IMR-90 (cell line): ENCODE measurements around the gene ZNF41. TPM values are rescaled to one million over a fixed set of nuclear protein-coding genes. Genes with fewer than 3 reads are reported as not detected.

Source experiments
- ATAC-seq: fragments of 200-7000 bp; cut with Tn5 transposase; 2 replicates; pipeline ENCODE4 v1.9.1; 2020; ENCODE audit warnings: low read depth, mild to moderate bottlenecking, moderate library complexity
- BruUV-seq: library from RNA; stranded (reverse); fragments of 400-500 nt; replicated peaks from 2 replicates; lab custom pipeline; 2021; lab: Mats Ljungman, UMichigan
- CTCF ChIA-PET: fragments of 300-600 bp; formaldehyde crosslinking; extraction: SDS; loops from one replicate; lab custom pipeline; 2021; ENCODE audit warnings: antibody characterized with exemption; lab: Yijun Ruan, JAX
- POLR2A ChIA-PET: fragments of 300-600 bp; sonication (Branson Sonifier 250); formaldehyde crosslinking; loops from one replicate; lab custom pipeline; 2022; ENCODE audit warnings: antibody characterized with exemption; ENCODE audit not compliant: unreplicated experiment; lab: Charles Lee
- DNase-seq: peaks from one replicate; pipeline ENCODE4 v3.0.0; 2013
- H2AFZ ChIP-seq: replicated peaks from 2 replicates; pipeline ENCODE3; 2013; ENCODE audit warnings: low read length, mild to moderate bottlenecking; ENCODE audit not compliant: poor library complexity
- H2AK5ac ChIP-seq: 2 replicates; pipeline ENCODE4 v1.6.1; 2013; ENCODE audit warnings: low read depth, low read length, inconsistent platforms
- H2AK9ac ChIP-seq: replicated peaks from 2 replicates; pipeline ENCODE3; 2013; ENCODE audit warnings: mild to moderate bottlenecking, low read depth, low read length, moderate library complexity; ENCODE audit not compliant: poor library complexity
- H2BK120ac ChIP-seq: 2 replicates; pipeline ENCODE4 v1.6.1; 2013; ENCODE audit warnings: low read depth, low read length, inconsistent platforms
- H2BK15ac ChIP-seq: 3 replicates; pipeline ENCODE4 v1.6.1; 2013; ENCODE audit warnings: low read depth, low read length, inconsistent platforms
- H2BK20ac ChIP-seq: 2 replicates; pipeline ENCODE4 v1.6.1; 2013; ENCODE audit warnings: low read depth, mild to moderate bottlenecking, inconsistent platforms, low read length, moderate library complexity
- H2BK5ac ChIP-seq: 2 replicates; pipeline ENCODE4 v1.6.1; 2013; ENCODE audit warnings: mild to moderate bottlenecking, low read depth, low read length, inconsistent platforms; ENCODE audit not compliant: poor library complexity, severe bottlenecking
- H3K14ac ChIP-seq: replicated peaks from 2 replicates; pipeline ENCODE4 v1.6.1; 2013; ENCODE audit warnings: low read depth, low read length, inconsistent platforms
- H3K18ac ChIP-seq: 2 replicates; pipeline ENCODE4 v1.6.1; 2013; ENCODE audit warnings: low read depth, low read length, control low read depth
- H3K23ac ChIP-seq: 2 replicates; pipeline ENCODE4 v1.6.1; 2013; ENCODE audit warnings: low read depth, low read length, inconsistent platforms
- H3K27ac ChIP-seq: 2 replicates; pipeline ENCODE4 v1.5.1; 2013; ENCODE audit warnings: mild to moderate bottlenecking, control low read depth, low read length; ENCODE audit not compliant: insufficient read depth
- H3K27me3 ChIP-seq: 2 replicates; pipeline ENCODE4 v1.6.1; 2013; ENCODE audit warnings: low read length; ENCODE audit not compliant: control insufficient read depth, insufficient read depth
- H3K36me3 ChIP-seq: 2 replicates; pipeline ENCODE4 v1.6.1; 2013; ENCODE audit warnings: low read length, mixed read lengths; ENCODE audit not compliant: control insufficient read depth, insufficient read depth
- H3K4ac ChIP-seq: 2 replicates; pipeline ENCODE4 v1.6.1; 2013; ENCODE audit warnings: low read depth, low read length, inconsistent platforms
- H3K4me1 ChIP-seq: 2 replicates; pipeline ENCODE4 v1.6.1; 2013; ENCODE audit warnings: low read length, mixed read lengths; ENCODE audit not compliant: control insufficient read depth, insufficient read depth
- H3K4me2 ChIP-seq: 2 replicates; pipeline ENCODE4 v1.6.1; 2013; ENCODE audit warnings: low read depth, mild to moderate bottlenecking, control low read depth, low read length, moderate library complexity
- H3K4me3 ChIP-seq: 2 replicates; pipeline ENCODE4 v1.5.1; 2013; ENCODE audit warnings: low read depth, mild to moderate bottlenecking, control low read depth, low read length, moderate library complexity; ENCODE audit not compliant: insufficient read depth
- H3K56ac ChIP-seq: 2 replicates; pipeline ENCODE4 v1.6.1; 2013; ENCODE audit warnings: low read length, inconsistent platforms; ENCODE audit not compliant: insufficient read depth; ENCODE audit errors: extremely low read depth
- H3K79me1 ChIP-seq, 2 experiments: 2 replicates each; pipeline ENCODE4 v1.6.1; 2013; ENCODE audit warnings: low read length in 2 of 2, inconsistent platforms in 1 of 2, low read depth in 1 of 2
- H3K9ac ChIP-seq: 2 replicates; pipeline ENCODE4 v1.6.1; 2013; ENCODE audit warnings: low read depth, low read length, control low read depth
- H3K9me1 ChIP-seq: 2 replicates; pipeline ENCODE4 v1.6.1; 2013; ENCODE audit warnings: low read length, inconsistent platforms; ENCODE audit not compliant: insufficient read depth
- H3K9me3 ChIP-seq: 2 replicates; pipeline ENCODE4 v1.6.1; 2013; ENCODE audit warnings: low read length; ENCODE audit not compliant: control insufficient read depth, insufficient read depth
- H4K20me1 ChIP-seq: 2 replicates; pipeline ENCODE4 v1.6.1; 2013; ENCODE audit warnings: low read length, inconsistent platforms; ENCODE audit not compliant: insufficient read depth
- H4K5ac ChIP-seq: 2 replicates; pipeline ENCODE4 v1.6.1; 2013; ENCODE audit warnings: mild to moderate bottlenecking, low read depth, low read length, control low read depth
- H4K8ac ChIP-seq, 2 experiments: 2 replicates each; pipeline ENCODE4 v1.6.1; 2013; ENCODE audit warnings: low read depth in 2 of 2, low read length in 2 of 2, control low read depth in 1 of 2, inconsistent platforms in 1 of 2
- H4K91ac ChIP-seq: 2 replicates; pipeline ENCODE4 v1.6.1; 2013; ENCODE audit warnings: low read depth, low read length, inconsistent platforms; ENCODE audit not compliant: insufficient read depth
- BHLHE40 ChIP-seq: fragments of 150-350 bp; IDR thresholded peaks from 2 replicates; pipeline ENCODE4 v1.6.1; 2016; ENCODE audit warnings: mild to moderate bottlenecking, low read depth, low read length
- CEBPB ChIP-seq: IDR thresholded peaks from 2 replicates; pipeline ENCODE4 v1.6.1; 2012; ENCODE audit warnings: low read depth, low read length, improper control_type of control experiment
- CTCF ChIP-seq: conservative IDR thresholded peaks from 2 replicates; pipeline ENCODE4 v1.5.1; 2012; ENCODE audit warnings: mild to moderate bottlenecking, low read depth, low read length, improper control_type of control experiment
- FOS ChIP-seq: fragments of 150-350 bp; IDR thresholded peaks from 2 replicates; pipeline ENCODE4 v1.6.1; 2016; ENCODE audit warnings: low read depth, low read length
- MAFK ChIP-seq: IDR thresholded peaks from 2 replicates; pipeline ENCODE4 v1.6.1; 2012; ENCODE audit warnings: low read depth, low read length, improper control_type of control experiment
- MXI1 ChIP-seq: IDR thresholded peaks from 2 replicates; pipeline ENCODE4 v1.6.1; 2012; ENCODE audit warnings: low read depth, mild to moderate bottlenecking, low read length, moderate library complexity, borderline replicate concordance
- RCOR1 ChIP-seq: IDR thresholded peaks from 2 replicates; pipeline ENCODE4 v1.6.1; 2012; ENCODE audit warnings: mild to moderate bottlenecking, low read length, improper control_type of control experiment; ENCODE audit not compliant: insufficient replicate concordance
- SMC3 ChIP-seq: fragments of 150-350 bp; IDR thresholded peaks from 2 replicates; pipeline ENCODE4 v1.6.1; 2016; ENCODE audit warnings: low read depth, mild to moderate bottlenecking, antibody characterized with exemption, low read length, moderate library complexity
- USF2 ChIP-seq: fragments of 150-350 bp; IDR thresholded peaks from 2 replicates; pipeline ENCODE4 v1.6.1; 2017; ENCODE audit warnings: mild to moderate bottlenecking, antibody characterized with exemption, low read length, low read depth
- WGBS, 2 experiments: methylation state at CpG; one replicate each; pipeline versions ENCODE4 v1.1.5 to v1.1.7; 2013; ENCODE audit warnings: missing lambda C conversion rate in 2 of 2; ENCODE audit not compliant: insufficient read length in 1 of 2; ENCODE audit errors: extremely low coverage in 2 of 2; 5-methylcytosine and 5-hydroxymethylcytosine counted together
- dilution Hi-C: fragments of 300-500 bp; cut with HindIII; formaldehyde crosslinking; loops from one replicate; pipeline ENCODE4 v1.14.3; 2018; ENCODE audit warnings: low sequenced_read_pairs; ENCODE audit not compliant: unreplicated experiment
- in situ Hi-C: fragments of 300-500 bp; cut with MboI; formaldehyde crosslinking; loops from 3 replicates; pipeline ENCODE4 v1.14.3; 2019; ENCODE audit warnings: low sequenced_read_pairs, inconsistent platforms, mixed read lengths
- intact Hi-C: fragments of 100-400 bp; cut with micrococcal nuclease; formaldehyde crosslinking; loops from 2 replicates; pipeline ENCODE4 v1.10.0; 2022
- polyA plus RNA-seq, 3 experiments: library from polyadenylated mRNA; depleted of rRNA; stranded (reverse); fragments of >200 nt; gene quantifications; 2 replicates each; pipeline ENCODE4 v1.2.3, GENCODE V29; 2012; ENCODE audit warnings: low replicate concordance in 1 of 3
- total RNA-seq: library from RNA; depleted of rRNA; stranded (reverse); fragments of >200 nt; gene quantifications from 2 replicates; pipeline ENCODE4 v1.2.3, GENCODE V29; 2012

The ZNF41 gene
- total and polyA plus RNA-seq, 2 of the 4 experiments (the other 2 are of a cell fraction) = 2.8 to 8.1 TPM

- Histone ChIP-seq H3K4ac (no peak overlapping the region), H4K5ac (no peak overlapping the region), H3K27ac (no peak overlapping the region), H3K36me3 (peaks cover 11% of the 10 kb centered on the region), H3K4me1 (no peaks in the 10 kb centered on the region), H2BK20ac (no peak overlapping the region), H2BK120ac (no peak overlapping the region), H3K14ac (no peak overlapping the region), H3K56ac (no peak overlapping the region), H4K8ac (no peak overlapping the region), H3K9ac (no peak overlapping the region), H2AFZ (no peak overlapping the region), H3K4me3 (no peak overlapping the region), H4K20me1 (no peaks in the 10 kb centered on the region), H3K9me1 (no peaks in the 10 kb centered on the region), H2BK5ac (no peak overlapping the region), H4K91ac (no peak overlapping the region), H3K4me2 (no peak overlapping the region), H2AK9ac (no peak overlapping the region), H3K79me1 (no peaks in the 10 kb centered on the region), H3K9me3 (peaks cover 41% of the 10 kb centered on the region), H3K27me3 (no peaks in the 10 kb centered on the region), H2BK15ac (no peak overlapping the region), H3K23ac (no peak overlapping the region), H2AK5ac (no peak overlapping the region), H3K18ac (no peak overlapping the region)
- TF ChIP-seq CTCF (no peak), CEBPB (no peak), RCOR1 (no peak), MAFK (no peak), FOS (no peak), USF2 (no peak), SMC3 (no peak), MXI1 (no peak), BHLHE40 (no peak)
- in situ Hi-C loops (no loop called here), intact Hi-C loops (no loop called here), dilution Hi-C loops (no loop called here)
- no peak for ATAC-seq
- no peak for DNase-seq
- 100% methylated on average over 4 of the region's 11 CpGs; no CpG with 5 or more reads in 1 of the 2 experiments for WGBS, 2 experiments
- no TSS peak for BruUV-seq
- CTCF ChIA-PET = no interaction called here
- POLR2A ChIA-PET = no interaction called here
Measured at GRCh38 chrX:47447607-47448006, 35.4 kb downstream of the ZNF41 start.
